DMS79 (cell line): ENCODE data around the gene DMBT1.

Experiments
- DNase-seq: peaks from one replicate; lab custom pipeline; 2025; lab: John Stamatoyannopoulos, UW

Gene DMBT1

GRCh38 chr10:122671355-122671754 lies 110.8 kb downstream of the DMBT1 start:
- no peak for DNase-seq

DNA sequence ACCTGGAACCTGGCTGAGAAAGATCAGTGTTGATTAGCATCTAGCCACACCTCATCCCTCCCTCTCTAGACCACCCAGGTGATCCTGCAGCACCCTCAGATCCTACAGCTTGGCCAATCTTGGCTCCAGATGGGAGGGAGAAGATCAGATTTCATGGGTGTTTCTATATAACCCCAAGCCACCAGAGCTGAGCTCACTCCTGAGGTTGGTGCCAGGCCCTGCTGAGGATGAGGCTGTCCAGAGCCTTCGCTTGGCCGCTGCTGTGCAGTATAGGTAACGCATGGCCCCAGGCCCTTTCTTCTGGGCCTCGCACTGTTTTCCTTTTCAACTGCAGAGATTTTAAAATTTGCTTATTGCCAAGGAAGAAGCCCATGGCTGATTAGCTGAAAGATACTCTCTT lies 112.1 kb downstream of the DMBT1 start:
- no peak for DNase-seq

GRCh38 chr10:122673269-122673668 lies 112.7 kb downstream of the DMBT1 start:
- DNase-seq = no peak

GRCh38 chr10:122673731-122674130 lies 113.2 kb downstream of the DMBT1 start:
- DNase-seq = no peak

DNA sequence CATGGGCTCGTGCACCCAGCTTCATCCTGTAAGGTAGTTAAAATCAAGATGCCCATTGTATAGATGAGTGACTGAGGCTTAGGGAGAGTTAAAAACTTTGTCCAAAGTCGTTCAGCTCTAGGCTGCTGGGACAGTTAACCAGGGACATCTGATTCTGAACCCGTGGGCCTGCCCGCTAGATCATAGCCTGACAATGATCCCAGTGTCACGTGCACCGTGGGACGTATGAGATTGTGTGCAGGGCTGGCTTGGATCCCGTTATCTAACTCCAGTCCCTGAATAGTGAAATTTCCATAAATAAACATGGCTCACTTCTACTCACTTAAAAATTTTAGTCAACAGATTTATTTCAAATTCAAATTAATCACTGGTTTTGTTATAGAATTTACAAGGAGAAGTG lies 114.2 kb downstream of the DMBT1 start:
- no peak for DNase-seq

GRCh38 chr10:122675278-122675677 lies 114.7 kb downstream of the DMBT1 start:
- DNase-seq = no peak

DNA sequence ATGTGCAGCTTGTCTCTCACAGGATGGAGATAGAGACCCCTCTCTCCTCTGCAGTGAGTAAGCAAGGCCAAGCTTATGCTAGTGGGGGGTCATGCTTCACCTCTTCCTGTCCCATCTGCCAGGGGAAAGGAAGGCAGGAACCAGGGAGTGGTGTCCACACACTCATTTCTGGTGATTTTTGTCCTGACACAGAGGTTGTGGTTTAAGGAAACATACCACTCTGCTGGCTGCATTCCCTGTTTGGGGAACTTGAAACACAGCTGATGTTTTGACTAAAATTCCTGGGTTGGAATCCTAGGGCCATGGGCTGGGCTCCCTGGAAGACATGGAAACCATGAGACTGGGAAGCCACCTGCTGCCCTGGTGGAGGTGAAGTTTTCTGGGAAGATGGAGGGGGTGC lies 117.7 kb downstream of the DMBT1 start:
- no peak for DNase-seq

DNA sequence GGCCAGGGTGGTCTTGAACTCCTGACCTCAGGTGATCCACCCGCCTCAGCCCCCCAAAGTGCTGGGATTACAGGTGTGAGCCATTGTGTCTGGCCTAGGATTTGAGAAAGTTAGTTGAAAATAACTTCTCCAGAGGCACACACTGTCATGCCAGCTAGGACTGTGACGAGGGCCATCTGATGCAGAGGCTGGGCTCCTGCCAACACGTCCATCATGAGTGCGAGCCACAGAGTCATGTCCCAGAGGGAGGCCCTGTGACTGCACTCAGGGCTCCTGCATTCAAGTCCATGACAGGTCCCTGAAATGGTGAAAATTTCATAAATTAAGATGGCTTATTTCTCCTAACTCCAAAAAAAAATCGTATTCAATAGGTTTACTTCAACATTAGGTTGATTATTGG lies 122.0 kb downstream of the DMBT1 start:
- DNase-seq = no peak

DNA sequence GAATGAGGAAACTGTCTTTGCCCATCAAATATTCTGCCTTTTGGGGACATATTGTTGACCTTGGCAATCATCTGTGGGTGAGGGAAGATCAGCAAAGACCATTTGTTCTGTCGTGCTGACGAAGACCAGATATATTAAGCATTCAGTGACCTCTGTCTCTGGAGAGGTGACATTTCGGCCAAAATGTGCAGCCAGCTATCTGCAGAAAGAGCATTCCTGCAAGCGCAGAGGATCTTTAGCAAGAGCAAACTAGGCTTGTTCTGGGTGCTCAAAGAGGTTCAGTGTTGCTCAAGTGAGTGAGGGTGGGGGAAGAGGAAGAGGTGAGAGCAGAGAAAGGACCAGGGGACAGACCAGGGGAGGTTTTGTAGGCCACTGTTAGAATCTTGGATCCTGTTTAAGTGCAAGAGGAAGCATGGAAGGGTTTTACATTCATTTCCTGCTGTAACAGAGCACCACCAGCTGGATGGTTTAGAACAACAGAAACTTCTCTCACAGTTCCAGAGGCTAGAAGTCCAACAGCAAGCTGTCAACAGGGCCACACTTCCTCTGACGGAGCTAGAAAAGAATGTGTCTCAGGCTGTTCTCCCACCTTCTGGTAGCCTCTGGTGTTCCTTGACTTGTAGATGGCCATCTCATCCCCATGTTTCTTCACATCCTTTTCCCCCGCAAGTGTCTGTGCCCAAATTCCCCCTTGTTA lies 127.9 kb downstream of the DMBT1 start:
- DNase-seq = no peak

DNA sequence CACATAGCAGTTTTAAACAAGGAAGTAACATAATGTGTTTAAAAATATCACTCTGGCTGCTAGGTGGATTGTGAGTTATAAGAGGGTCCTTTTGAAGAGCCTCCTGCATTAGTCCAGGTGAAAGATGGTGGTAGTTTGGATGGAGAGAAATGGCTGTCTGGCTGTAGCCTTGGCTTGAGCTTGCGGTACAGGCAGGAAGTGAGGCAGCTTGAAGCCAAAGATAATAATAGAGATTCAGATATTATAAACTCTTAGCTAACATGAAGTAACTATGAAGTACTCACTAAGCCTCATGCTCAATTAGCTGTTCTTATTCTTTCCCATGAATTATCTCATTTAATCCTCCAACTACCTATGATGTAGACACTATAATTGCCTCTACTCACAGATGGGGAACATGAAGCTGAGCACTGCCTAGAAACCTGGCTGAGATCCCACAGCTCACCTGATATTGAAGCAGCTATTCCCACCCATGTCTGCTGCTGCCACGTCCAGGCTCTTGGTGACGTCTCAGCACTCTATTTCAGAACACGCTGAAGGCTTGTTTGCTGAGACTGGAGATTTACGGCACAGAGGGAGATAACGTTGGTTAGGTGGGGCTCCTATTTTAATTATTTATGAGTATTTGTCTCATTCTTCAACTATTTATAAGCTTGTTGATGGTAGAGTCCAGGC lies 128.7 kb downstream of the DMBT1 start:
- no peak for DNase-seq

DNA sequence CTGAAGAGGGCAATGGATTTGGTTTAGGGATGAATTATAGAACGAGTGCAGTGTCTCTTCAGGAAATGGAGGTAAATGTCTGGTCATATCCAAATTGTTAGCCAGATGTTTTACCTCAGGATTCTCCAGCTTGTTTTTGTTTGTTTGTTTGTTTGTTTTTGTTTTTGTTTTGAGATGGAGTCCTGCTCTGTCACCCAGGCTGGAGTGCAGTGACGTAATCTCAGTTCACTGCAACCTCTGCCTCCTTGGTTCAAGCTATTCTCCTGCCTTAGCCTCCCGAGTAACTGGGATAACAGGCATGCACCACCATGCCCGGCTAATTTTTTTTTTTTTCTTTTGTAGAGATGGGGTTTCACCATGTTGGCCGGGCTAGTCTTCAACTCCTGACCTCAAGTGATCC lies 132.2 kb downstream of the DMBT1 start:
- DNase-seq = no peak
